ENCODE data around the gene DCANP1.

DCANP1 gene

DNA sequence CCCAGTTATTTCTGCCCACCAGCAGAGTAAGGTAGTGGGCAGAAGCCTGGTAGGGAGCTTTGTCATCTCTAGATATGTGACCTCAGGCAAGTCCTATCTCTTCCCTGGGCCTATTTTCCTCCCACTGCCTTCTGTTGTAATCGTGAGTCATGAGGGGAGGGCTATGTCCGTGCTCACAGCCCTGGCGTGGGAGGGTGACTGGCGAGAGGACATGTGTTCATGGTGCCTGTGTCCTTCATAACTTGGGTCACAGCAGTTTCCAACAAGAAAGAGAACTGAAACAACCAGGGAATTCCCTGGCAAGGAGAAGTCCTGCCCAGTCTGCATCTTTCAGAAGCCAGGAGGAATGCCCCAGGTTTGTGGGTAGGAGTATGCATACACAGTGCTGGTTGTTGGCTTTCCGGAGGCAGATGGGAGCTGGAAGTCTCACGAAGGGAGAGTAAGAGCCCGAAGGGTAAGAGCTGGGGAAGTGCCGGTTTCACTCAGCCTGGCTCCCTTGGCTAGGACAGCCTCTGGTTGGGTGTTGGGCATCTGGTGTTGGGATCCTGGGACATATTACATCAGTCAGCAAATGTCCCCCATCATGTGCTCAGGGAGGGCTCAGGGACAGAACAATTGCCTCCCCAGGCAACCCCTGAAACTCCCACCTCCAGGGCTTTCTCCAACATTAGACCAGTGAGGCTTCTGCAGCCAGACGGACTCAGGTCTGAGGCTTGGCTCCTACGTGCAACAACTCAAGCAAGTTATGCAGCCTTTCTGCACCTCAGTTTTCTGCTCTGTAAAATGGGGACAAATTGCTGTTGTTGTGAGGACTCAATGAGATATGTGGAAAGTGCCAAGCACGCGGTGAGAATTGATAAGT is 9.3 kb upstream of the DCANP1 start:
- peak; percentile 47 for DNase-seq (ENCODE audit: low read depth, low spot score)

DNA sequence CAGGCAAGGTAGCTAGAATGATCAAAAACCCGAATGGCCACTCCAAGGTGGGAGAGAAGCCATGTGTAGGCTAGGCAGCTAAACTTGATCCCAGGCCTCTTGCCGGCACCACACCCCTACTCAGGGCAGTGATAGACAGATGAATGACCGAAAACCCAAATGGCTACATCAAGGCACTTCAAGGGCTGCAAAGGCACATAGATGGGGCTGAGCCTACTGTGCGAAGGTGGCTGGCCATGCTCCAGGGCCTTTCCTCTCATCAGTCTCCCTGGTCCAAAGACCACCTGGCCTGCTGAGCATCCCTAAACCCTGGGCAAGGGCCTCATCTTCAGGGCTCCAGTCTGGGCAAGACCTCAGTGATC is 8.7 kb upstream of the DCANP1 start:
- DNase-seq (ENCODE audit: low read depth, low spot score): no peak

DNA sequence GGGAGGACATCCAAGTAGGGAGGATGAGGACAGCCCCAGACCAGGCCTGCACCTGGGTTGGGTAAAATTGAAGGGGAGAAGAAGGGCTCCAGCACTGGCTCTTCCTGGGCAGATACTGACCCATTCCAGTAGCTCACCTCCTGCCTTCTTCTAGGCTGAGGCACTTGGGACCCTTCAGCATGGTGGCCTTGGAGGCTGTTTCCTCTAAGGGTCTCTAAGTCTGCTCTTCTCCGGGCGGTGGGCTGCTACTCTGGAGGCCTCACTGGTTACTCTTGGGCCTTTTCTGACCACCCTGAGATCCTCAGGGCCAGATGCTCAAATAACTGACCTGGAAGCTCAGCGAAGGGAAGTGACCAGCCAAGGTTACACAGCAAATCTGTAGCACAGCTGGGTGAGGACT is 7.8 kb upstream of the DCANP1 start:
- no peak for DNase-seq (ENCODE audit: low read depth, low spot score)

DNA sequence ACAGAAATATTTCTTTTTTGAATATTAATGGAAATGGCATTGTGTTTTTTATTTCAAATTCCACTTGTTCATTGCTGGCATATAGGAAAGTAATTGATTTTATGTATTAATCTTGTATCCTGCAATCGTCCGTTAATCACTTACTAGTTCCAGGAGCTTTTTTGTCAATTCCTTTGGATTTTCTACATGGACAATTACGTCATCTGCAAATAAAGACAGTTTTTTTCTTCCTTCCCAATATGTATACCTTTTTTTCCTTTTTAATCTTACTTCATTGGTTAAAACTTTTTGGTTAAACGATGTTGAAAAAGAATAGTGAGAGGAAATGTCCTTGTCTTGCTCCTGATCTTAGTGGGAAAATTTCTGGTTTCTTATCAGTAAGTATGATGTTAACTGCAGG is 6.5 kb upstream of the DCANP1 start:
- no peak for DNase-seq (ENCODE audit: low read depth, low spot score)

DNA sequence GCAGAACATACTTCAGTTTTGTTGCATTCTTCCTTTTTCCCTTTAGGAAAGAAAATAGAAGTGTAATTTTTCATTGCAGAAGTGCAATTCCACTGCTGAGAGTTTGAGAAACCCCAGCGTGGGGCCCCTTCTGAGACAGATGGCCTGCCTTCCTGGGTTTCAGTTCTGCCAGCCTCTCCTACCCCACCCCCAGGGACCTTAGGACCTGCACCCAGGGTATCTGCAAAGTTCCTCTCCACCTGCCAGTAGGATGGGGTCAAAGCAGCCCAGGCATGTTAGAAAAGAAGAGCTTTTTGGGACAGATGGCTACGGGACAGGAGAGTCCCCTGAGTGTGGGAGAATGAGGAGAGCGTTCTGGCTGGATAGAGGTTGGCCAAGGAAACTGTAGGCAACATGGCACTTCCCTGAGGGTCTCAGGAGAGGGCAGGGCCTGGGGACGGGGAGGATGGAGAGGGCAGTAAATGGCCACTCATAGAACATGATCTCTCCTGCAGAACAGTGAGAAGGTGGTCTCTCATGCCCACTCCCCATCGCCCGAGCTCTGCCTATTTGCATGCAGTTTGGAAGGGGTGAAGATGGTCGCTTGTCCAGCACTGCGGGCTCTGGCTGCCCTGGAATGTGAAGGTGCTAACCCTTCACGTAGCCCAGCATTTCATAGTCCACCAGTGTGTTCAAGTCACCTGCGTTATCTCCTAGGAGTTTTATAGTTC is 5.3 kb upstream of the DCANP1 start, which contains the start of gene TIFAB:
Gene TIFAB, minus strand, starts transcription at position 31 of the 710 bp plus-strand sequence. CDS start 2,412 bp downstream, outside the sequence.
- DNase-seq (ENCODE audit: low read depth, low spot score): no peak

DNA sequence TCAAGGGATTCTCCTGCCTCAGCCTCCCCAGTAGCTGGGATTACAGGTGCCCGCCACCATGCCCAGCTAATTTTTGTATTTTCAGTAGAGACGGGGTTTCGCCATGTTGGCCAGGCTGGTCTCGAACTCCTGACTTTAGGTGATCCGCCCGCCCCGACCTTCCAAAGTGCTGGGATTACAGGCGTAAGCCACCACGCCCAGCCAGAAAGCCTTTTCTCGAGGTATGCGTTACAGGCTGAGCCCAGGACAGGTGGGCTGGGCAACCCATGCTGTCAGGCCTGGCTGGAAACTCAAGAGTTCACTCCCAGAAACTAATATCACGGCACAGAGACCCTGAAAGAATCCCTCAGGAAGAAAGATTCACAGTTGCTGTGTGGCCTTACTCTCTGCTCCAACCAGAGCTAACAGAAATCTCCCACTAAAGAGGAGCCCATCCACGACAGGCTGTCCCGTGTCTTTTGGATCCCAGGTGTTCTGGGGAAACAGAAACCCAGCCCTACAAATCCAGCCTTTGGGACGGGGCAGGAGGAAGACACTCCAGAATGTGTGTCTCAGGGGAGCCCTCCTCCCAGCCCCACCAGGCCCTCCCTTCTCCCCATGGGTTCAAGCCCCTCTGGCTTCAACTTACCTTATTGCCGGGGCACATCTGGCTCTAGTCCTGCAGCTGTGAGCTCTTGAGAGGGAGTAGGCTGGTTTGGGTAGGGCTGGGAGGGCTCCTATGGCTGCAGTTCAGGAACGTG is 4.6 kb upstream of the DCANP1 start:
- no peak for DNase-seq (ENCODE audit: low read depth, low spot score)

DNA sequence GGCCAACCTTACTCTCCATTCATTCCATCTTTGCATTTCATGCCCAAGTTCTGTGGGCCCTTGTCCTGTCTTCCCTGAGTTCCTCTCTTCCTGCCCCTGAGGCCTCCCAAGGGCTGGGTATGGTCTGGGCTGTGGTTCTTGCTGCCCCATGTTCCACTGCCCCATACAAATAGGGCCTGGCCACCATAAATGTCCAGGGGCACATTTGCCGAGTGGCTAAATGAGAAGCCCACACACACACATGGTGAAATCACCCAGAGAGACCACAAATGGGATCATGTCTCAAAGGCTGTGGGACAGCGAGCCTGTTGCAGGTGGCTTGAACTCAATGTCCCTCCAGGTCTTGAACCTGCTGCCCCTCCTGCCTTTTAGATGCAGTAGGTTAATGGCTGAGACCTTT is 3.8 kb upstream of the DCANP1 start:
- no peak for DNase-seq (ENCODE audit: low read depth, low spot score)

DNA sequence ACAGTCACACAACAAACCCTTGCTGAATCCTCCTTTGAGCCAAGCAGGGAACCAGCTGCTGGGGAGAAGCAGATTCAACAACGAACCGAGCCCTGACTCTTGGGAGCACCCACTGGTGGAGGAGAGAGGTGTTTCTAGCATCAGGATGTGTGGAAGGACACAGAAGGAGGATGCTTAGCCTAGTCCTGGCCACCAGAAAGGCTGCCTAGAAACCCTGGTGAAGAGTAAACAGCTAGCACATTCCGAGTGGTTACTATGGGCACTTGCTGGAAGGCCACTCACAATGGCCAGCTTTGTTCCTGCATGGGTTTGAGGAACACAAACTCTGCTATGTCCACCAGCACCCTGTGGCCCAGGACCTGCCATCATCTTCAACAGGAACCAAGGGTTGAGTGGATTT is 3.2 kb upstream of the DCANP1 start:
- no peak for DNase-seq (ENCODE audit: low read depth, low spot score)

DNA sequence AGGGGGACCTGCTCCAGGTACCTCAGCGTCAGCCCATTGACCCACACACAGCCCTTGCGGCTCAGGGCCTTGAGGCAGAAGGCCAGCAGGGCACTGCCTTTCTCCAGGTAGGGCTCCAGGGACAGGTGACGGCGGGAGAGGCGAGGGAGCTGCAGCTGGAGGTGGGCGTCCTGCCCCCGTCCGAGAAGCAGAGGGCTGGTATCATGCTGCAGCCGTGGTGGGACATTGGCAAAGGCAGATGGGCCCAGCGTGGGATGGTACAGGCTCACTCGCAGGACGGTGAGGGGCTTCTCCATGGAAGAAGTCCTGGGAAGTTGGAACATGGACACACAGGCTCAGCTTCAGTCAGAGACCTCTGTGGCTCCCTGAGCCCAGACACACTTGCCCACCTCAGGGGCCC is 2.5 kb upstream of the DCANP1 start:
- no peak for DNase-seq (ENCODE audit: low read depth, low spot score)

DNA sequence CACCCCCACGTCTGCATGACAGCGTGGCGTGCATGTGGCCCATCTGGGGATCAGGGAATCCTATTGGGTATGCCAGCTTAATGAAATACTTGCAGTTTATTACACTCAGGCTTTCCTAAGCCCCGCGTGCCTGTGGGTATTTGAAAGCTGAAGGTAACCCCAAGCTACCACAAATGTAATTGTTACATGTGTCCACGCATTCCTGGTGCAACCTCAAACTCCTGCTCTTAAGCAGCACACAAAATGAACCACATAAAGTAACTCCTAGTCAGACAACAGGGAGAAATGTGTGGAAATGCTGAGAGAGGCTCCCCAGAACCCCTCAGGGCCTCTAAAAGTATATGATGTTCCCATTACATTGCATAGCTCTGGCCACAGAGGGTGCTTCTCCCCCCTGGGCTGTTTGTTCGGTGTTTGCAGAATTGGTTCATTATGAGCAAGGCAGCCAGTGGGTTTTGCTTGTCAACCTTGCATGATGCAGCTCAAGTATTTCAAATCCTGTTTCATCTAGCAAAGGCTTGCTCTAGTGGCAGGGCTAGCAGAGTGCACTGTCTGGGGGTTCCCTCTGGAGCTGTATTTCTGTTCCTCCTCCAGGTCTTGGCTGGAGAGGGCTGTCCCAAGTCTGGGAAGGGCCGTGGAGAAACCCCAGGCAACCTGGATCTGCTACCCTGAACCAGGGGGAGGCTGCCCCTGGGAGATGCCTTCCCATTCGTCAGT is 1.8 kb upstream of the DCANP1 start:
- peak; percentile 66 for DNase-seq (ENCODE audit: low read depth, low spot score)

DNA sequence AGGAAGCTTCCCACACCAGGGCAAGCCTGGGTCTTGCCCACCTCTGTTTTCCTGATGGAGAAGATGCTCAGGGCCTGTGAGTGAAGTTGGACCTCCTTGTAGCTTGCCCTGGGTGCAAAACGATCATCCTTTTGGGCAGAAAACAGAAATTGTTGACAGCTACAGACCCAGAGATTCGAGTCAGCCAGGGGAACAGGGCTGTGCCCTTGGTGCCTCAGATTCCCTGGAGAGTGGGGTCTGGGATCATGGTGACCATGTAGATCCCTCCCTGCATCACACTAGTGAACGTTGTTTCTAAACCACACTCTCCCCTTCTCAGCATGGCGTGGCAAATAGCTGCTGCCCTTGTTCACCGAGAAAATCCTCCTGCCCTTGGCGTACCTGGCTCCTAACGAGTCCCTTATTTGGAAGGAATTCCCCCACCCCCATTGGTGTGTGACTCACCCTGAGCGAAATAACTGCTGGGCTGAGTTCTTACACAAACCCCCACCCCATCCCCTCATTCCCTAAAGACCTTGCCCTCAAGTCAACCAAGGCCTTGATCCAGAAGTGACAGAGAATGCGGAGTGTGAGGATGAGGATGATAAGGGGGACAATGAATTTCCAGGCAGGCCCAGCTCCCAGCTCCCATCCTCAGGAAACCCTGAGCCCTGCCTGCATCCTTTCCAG is 1.1 kb upstream of the DCANP1 start:
- peak; percentile 42 for DNase-seq (ENCODE audit: low read depth, low spot score)

DNA sequence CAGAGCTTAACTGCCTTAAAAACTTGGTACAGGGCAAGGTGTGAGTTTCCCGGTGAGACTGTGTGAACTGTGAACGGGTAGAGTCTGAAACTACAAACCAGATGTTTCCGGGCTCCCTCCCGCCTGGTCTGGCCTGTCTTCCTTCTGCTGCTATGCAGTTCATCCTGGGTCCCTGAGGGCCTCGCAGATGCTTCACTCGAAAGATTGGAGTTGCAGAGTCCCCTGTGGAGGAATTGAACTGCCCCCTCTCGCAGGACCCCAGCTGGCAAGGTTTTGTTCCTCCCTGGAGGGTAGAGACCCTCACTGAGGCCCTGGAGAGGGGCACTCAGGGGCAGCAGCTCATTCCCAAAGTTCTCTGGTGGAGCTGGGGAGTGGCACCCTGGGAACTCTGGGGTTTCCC is 533 bp downstream of the DCANP1 start:
- no peak for DNase-seq (ENCODE audit: low read depth, low spot score)

DNA sequence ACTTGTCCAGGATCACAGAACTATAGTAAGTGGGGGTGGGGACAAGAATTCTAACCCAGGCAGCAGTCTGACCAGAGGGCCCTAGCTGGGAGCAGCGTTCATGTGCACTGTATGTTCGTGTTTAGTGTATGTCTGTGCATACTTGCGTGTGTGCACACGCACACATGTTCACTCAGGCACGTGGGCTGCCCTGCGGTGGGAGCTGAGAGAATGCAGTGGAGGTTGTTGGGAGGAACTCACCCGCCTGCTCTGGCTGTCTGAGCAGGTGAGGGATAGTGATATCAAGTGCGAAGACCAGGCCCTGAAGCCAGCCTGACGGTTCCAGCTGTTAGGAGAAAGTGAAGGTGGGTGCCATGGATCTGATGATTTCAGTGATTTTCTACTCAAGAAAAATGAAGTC is 942 bp downstream of the DCANP1 start:
- DNase-seq (ENCODE audit: low read depth, low spot score): no peak

DNA sequence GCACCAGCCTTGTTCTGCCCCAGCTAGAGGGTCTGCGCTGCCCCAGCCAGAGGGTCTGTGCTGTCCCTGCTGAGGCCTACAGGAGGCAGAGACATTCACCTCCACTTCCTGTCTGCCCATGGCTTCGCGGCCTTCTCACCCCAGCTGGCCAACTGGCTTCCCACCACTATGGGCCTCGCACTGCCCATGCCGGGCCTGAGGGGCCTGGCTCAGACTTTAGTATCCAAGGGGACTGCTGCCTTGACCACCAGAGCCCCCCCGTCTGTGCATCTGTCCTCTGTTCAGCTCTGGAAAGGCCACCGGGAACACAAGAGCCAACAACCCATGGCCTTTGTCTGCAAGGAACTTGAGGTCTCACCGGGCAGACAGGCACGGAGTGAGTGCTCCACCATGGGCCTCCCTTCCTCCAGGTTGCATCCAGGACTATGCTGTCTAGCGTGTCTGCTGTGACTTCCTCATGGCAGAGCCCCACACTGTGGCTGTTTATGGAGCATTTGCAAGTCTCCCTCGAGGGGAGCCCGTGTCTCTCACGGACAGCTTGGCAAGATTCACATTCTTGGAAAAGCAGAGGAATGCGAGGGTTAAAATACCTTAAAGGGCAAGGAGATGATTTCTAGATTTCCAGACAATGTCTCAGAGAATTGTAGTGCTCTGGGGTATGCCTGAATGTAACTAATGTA is 1.7 kb downstream of the DCANP1 start:
- DNase-seq (ENCODE audit: low read depth, low spot score): no peak

DNA sequence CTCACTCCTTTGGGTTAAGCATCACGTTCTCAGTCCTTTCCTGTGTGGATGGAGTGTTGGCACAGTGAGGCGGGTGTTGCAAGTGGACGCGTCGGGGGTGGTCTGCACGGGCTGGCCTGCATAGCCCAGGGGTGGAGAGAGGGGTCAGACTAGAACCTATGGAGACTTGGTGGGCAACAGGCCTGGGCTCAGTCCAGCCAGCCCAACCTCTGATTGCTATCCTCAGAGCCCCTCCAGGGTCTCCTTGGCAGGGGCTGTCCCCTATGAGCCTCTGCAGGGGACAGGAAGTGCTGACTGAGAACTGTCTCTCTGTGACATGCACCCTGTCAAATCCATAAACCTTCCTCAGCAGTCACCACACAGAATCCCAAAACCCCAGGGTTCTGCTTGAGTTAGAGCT is 2.3 kb downstream of the DCANP1 start:
- no peak for DNase-seq (ENCODE audit: low read depth, low spot score)

DNA sequence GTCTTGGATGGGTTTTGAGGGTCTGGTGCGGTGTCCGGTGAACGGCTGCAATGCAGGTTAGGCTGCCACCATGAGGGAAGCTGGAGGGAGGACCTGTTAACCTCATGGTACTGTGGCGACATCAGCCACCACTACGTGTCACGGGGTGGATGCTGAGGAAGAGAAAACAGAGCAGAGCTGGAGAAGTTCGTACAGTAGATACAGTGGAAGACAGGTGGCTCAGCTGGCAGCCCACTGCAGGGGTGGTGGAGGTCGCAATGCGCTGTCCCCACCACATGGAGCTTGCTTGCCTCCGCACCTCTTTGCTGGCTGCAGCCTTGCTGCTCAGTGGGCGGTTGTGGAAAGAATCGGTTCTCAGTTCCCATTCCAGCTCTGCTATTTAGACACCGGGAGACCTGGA is 2.8 kb downstream of the DCANP1 start:
- no peak for DNase-seq (ENCODE audit: low read depth, low spot score)

DNA sequence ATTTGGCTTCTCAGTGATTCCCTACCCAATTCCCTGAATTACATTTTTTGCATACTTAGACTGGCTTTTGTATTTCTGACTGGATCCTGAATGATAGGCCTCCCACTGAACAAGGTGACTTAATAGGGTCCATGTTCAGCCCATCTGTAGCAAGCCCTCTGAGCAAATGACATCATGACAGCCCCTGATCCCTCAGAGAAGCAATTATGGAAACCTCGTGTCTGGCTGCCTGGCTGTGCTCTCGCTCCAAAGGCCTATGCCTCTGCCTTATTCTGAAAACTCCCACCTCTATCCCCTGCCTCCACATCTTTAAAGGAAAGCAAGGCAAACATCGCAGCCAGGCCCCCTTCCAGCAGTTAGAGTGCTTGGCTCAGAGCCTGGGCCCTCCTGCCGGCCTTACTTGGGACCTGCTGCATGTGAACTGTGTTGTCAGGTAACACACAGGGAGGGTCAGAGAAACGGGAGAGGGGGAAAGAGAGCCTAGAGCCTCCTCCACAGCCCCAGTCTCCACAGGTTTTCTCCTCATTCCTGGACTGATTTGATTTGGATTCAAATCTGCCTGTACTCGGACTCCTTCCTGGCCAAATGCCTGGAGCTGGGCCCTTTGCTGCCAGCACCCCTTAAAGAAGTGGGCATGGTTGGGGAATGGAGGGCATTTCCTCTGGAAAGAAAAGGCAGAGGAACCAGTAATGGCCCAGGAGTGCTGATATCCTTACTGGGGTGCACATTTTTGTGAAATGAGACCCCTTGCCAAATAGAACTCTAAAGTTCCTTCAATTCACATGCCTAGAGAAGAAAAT is 3.8 kb downstream of the DCANP1 start:
- DNase-seq (ENCODE audit: low read depth, low spot score): no peak

DNA sequence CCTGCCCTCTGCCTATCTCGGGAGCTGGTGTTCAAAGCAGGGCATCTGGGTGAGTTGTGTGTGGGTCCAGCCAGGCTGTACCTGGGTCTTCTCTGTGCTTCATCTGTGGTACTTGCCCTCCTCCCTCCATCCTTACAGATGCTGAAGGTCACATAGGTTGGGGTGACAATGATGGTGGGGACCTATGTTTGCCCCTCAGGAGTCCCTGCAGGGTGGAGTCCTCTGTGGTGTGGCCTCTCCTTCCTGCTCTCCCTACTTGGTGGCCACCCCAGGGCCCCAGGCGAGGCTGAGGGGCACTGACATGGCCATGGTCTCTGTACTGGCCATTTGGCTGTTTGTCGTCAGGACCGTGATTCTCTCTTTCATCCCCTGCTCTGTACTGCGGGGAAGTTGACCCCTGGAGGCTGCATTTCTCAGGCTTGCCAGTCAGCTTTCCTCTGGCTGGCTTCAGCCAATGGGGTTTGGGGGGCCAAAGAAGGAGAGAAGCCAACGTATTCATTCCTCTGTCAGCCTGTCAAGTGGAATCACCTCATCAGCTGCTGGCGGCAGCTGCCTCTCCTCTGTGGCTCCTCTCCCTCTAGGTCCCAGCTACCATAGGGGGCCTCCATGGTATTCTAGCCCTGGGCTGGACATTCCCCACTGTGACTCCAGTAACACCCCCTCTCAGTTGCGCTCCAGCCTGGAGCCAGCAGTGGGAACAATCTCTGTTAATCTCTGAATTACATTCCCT is 4.6 kb downstream of the DCANP1 start:
- DNase-seq (ENCODE audit: low read depth, low spot score): no peak

DNA sequence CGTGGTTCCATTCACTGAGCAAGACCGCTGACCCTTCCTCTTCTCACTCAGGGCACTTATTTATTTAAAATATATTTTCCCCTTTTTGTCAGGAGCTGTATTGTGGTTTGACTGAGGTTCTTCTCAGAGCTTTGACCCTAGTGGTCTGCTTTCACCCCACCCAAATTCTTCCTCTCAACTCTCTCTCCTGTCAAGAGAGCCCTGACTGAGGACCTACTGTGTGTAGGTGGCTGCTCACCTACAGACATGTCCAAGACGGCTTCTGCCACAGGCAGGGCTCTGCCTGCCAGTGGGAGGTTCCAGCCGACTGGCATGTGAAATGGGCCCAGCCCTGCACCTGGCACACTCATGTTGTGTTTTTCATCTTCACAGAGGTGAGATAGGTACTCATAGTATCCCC is 5.2 kb downstream of the DCANP1 start:
- no peak for DNase-seq (ENCODE audit: low read depth, low spot score)

All from astrocyte of the hippocampus (primary cell).